Fibroblast of pulmonary artery (primary cell): ENCODE measurements around the gene GRIFIN.

Experiments
- DNase-seq: peaks from one replicate; pipeline ENCODE4 v3.0.0-alpha.2; 2010; ENCODE audit warnings: low read depth
- H3K4me3 ChIP-seq: replicated peaks from 2 replicates; pipeline ENCODE4 v1.5.1; 2011; ENCODE audit warnings: low read depth, mild to moderate bottlenecking, control low read depth, low read length, moderate library complexity
- CTCF ChIP-seq: IDR thresholded peaks from 2 replicates; pipeline ENCODE4 v1.5.1; 2011; ENCODE audit warnings: mild to moderate bottlenecking, control low read depth, low read length, inconsistent platforms; ENCODE audit errors: missing control alignments

Gene GRIFIN

GRCh38 chr7:2497500-2498336 lies 21.5 kb upstream of the GRIFIN start:
- H3K4me3 ChIP-seq: no peak overlapping the region
- no peak for DNase-seq
- no peak for TF ChIP-seq CTCF

GRCh38 chr7:2497065-2497464 lies 20.9 kb upstream of the GRIFIN start:
- no peak overlapping the region for H3K4me3 ChIP-seq
- TF ChIP-seq CTCF: no peak
- DNase-seq: no peak

GRCh38 chr7:2496375-2496774 lies 20.2 kb upstream of the GRIFIN start:
- H3K4me3 ChIP-seq: no peak overlapping the region
- DNase-seq: no peak
- no peak for TF ChIP-seq CTCF

- H3K4me3 ChIP-seq: no peak overlapping the region
- TF ChIP-seq CTCF: no peak
- no peak for DNase-seq
Observed at GRCh38 chr7:2495418-2496299, 19.5 kb upstream of the GRIFIN start.

DNA sequence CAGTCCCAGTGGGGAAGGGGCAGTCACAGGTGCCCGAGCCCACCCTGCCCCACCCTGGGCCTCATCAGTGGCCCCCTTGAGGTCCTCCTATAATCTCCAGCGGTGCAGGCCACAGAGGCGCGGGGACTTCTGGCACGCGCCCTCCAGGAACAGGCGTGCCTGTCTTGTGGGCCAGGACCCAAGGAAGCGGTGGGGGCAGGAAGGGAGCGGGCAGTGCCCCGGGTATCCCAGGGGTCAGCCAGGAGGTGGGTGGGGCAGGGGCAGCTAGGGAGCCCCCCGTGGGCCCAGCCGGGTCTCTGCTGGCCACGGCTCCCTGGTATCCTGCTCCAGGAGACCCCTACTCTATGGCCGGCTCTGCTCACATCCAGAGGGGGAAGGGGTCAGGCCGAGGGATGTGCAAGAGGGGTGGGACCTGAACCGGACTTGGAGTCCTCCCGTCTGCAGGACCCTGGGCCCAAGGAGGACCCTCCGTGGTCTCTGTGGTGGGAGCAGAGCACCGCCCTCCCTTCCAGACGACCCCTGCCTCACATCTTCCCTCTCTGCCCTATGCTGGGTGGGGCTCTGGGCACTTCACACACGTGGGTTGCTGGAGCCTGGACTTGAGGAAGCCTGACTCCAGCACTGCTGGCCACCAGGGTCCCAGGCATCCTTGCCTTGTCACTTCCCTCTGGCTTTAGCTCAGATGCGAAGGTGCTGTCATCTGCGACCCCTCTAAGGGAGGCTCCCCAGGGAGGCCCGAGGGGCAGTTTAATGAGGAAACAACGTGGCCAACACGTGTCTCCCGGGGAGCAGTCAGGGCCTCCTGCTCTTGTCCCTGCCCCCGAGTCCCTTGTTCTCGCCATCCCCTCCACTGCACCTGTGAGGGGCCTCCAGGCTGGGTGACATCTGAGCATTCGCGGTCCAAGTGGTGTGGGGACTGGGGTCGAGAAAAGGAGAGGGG lies 18.3 kb upstream of the GRIFIN start:
- no peak for DNase-seq
- H3K4me3 ChIP-seq: no peak overlapping the region
- no peak for TF ChIP-seq CTCF

GRCh38 chr7:2493205-2494164 lies 17.3 kb upstream of the GRIFIN start:
- no peak for TF ChIP-seq CTCF
- no peak for DNase-seq
- H3K4me3 ChIP-seq: no peak overlapping the region
